Measurements from ENCODE around the gene SEMA3F.

Gene SEMA3F

GRCh38 chr3:50154840-50155490, at the start of gene SEMA3F:
SEMA3F (plus strand) TSS chr3:50155324; CDS start chr3:50159623, 4,299 bp downstream.
- peak; percentile 33 to 43 for DNase-seq (ENCODE audit: low read depth in 2 of 2)

- no peak for DNase-seq (ENCODE audit: low read depth in 2 of 2)
Measured at GRCh38 chr3:50111757-50112156, 43.4 kb upstream of the SEMA3F start.

- no peak for DNase-seq (ENCODE audit: low read depth in 2 of 2)
Measured at GRCh38 chr3:50112462-50112861, 42.7 kb upstream of the SEMA3F start.

- DNase-seq (ENCODE audit: low read depth in 2 of 2): no peak
Measured at GRCh38 chr3:50117120-50117519, 38.0 kb upstream of the SEMA3F start.

- no peak for DNase-seq (ENCODE audit: low read depth in 2 of 2)
Measured at GRCh38 chr3:50118237-50118636, 36.9 kb upstream of the SEMA3F start.

GRCh38 chr3:50119786-50120185, 35.3 kb upstream of the SEMA3F start:
- DNase-seq (ENCODE audit: low read depth in 2 of 2): no peak

GRCh38 chr3:50120364-50121071, 34.6 kb upstream of the SEMA3F start:
- DNase-seq (ENCODE audit: low read depth in 2 of 2): no peak

- DNase-seq (ENCODE audit: low read depth in 2 of 2): peak; percentile 29 to 58
Measured at GRCh38 chr3:50121072-50122032, 33.8 kb upstream of the SEMA3F start.

GRCh38 chr3:50122071-50122470, 33.1 kb upstream of the SEMA3F start:
- no peak for DNase-seq (ENCODE audit: low read depth in 2 of 2)

GRCh38 chr3:50122661-50123391, 32.3 kb upstream of the SEMA3F start:
- no peak for DNase-seq (ENCODE audit: low read depth in 2 of 2)

- no peak for DNase-seq (ENCODE audit: low read depth in 2 of 2)
Measured at GRCh38 chr3:50123394-50124051, 31.6 kb upstream of the SEMA3F start.

GRCh38 chr3:50124052-50124799, 30.9 kb upstream of the SEMA3F start:
- no peak for DNase-seq (ENCODE audit: low read depth in 2 of 2)

GRCh38 chr3:50124800-50125178, 30.3 kb upstream of the SEMA3F start:
- DNase-seq (ENCODE audit: low read depth in 2 of 2): no peak

- no peak for DNase-seq (ENCODE audit: low read depth in 2 of 2)
Measured at GRCh38 chr3:50125541-50126286, 29.4 kb upstream of the SEMA3F start.

- DNase-seq (ENCODE audit: low read depth in 2 of 2): no peak
Measured at GRCh38 chr3:50126287-50127211, 28.6 kb upstream of the SEMA3F start.

GRCh38 chr3:50127251-50127691, 27.9 kb upstream of the SEMA3F start:
- DNase-seq (ENCODE audit: low read depth in 2 of 2): no peak

GRCh38 chr3:50128001-50128400, 27.1 kb upstream of the SEMA3F start:
- no peak for DNase-seq (ENCODE audit: low read depth in 2 of 2)

- DNase-seq (ENCODE audit: low read depth in 2 of 2): no peak
Measured at GRCh38 chr3:50130436-50130835, 24.7 kb upstream of the SEMA3F start.
